Measurements from ENCODE around the gene SLC22A31.

- TF ChIP-seq ISL1 (CRISPR knock-in tag; IDR thresholded peaks at IDR 0.05): no peak
- no peak for TF ChIP-seq PATZ1 (CRISPR knock-in tag; IDR thresholded peaks at IDR 0.05; ENCODE audit: borderline replicate concordance)
- no peak for TF ChIP-seq CREB5 (CRISPR knock-in tag; IDR thresholded peaks at IDR 0.05; ENCODE audit: low read depth)
- no peak for TF ChIP-seq ZNF8 (CRISPR knock-in tag; IDR thresholded peaks at IDR 0.05)
- TF ChIP-seq ZFP3 (CRISPR knock-in tag; IDR thresholded peaks at IDR 0.05): no peak
- no peak for TF ChIP-seq PPARA (CRISPR knock-in tag; IDR thresholded peaks at IDR 0.05; ENCODE audit: borderline replicate concordance)
- TF ChIP-seq ZFP30 (CRISPR knock-in tag; IDR thresholded peaks at IDR 0.05): no peak
- TF ChIP-seq RARB (CRISPR knock-in tag; IDR thresholded peaks at IDR 0.05): no peak
- TF ChIP-seq TCF4 (CRISPR knock-in tag; IDR thresholded peaks at IDR 0.05; ENCODE audit: borderline replicate concordance): no peak
Observed at GRCh38 chr16:89167425-89167941, 32.9 kb downstream of the SLC22A31 start.
